Hematopoietic multipotent progenitor cell (in vitro differentiated cells): ENCODE results near the gene JRKL. TPM values are rescaled to one million over a fixed set of nuclear protein-coding genes. Genes with fewer than 3 reads are reported as not detected.
A peak's percentile ranks its signal among the peaks of the same experiment; 100 is the strongest.

Experiments used
- DNase-seq, 3 donors: peaks; one replicate each; pipeline ENCODE4 v3.0.0-alpha.2; 2011 to 2015; ENCODE audit warnings: low read depth in 2 of 3, low spot score in 2 of 3
- total RNA-seq: library from RNA; depleted of rRNA; stranded (reverse); fragments of >200 nt; gene quantifications from one replicate; pipeline ENCODE4 v1.2.3, GENCODE V29; 2012

Gene JRKL
- total RNA-seq: 2.7 TPM

DNA sequence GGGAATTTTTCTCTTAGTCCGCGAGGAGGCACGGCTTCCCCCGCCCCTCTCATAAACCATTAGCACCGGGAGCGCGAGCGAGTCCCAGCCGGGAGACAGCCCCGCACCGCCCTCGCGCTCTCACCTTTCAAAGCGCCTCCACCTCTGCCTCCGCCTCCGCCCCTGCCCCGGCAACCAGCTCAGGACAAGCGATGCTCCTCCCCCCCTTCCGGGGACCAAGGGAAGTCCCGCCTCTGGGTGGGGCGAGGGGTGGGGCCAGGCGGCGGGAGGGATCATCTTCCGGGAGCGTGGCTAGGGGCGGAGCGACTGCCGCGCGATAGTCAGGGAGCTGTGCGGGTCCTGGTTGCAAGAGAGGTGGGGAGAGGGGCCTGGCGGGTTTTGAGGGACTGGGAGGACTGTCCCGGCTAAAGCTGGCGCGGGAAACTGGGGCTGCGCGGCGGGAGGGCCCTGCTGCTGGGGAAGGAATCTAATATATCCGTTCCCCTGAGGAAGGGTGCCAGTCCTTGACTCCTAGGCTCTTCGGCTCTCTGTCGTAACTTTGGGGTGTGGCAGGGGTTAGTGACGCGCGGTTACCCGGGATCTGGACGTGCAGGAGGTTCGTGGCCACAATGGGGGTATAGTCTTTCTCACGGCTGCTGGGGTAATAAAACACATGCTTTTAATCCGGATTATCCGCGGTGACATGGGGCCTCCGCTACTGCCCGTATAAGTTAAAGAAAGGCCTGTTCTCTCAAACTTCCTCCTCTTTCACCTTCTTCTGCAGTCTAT lies at the start of gene JRKL, which contains the start of gene CCDC82:
Gene JRKL, plus strand, starts transcription at position 294 of the 768 bp plus-strand sequence. CDS start 637 bp downstream, outside the sequence.
Gene CCDC82, minus strand, starts transcription at position 193 of the 768 bp plus-strand sequence. CDS start 5,165 bp downstream, outside the sequence.
- peak; percentile 93 to 97 (median 94) for DNase-seq

DNA sequence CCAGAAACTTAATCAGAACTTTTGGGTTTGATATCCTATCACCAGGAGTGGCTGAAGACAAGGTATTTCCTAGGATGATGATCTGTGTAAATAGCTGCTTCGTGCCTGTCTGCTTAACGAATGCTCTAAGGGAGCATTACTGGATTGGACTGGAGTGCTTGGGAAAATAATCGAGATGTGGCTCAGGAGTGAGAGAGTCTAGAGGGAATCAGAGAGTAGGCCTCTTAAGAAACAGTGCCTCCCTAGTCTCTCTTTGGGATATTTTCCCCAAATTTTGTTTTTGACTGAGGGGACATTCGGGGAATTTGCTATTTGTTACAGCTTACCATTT lies 49.3 kb upstream of the JRKL start:
- DNase-seq: no peak

DNA sequence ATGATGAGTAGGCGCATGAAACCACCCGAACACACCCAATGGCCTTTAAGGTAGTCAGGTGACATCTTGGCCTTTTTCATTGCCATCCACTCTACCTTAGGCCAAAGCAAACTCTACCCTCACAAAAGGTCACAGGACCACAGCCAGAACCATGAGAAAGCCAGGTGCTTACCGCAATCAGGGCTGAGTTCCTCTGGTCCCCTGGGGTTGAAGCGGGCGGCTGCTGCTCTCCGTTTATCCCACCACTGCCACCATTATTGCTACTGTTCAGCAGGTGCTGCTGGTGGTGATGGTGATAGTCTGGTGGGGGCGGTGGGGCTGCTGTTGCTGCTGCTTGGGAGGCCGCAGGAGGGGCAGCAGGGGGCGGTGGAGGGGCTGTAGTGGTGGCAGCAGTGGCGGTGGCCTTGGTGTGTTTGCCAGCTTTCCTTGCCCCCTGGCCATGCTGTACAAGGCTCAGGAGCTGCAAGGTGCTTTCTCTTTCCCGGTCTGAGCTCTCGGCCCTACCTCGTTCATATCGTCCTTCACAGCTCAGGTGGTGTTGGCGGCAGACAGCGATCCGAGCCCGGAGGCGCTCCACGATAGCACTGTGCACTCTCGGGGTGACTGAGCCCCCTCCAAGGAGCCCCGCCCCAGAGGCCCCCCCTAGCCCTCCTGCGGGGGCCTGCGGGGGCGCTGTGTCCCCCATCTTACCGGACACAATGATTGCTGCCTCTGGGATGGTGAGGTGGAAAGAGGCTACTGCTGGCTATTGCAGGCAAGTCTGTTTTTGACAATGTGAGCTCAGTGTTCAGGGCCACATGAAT lies 48.4 kb upstream of the JRKL start:
- DNase-seq: peak; percentile 42 to 81 (median 71)

DNA sequence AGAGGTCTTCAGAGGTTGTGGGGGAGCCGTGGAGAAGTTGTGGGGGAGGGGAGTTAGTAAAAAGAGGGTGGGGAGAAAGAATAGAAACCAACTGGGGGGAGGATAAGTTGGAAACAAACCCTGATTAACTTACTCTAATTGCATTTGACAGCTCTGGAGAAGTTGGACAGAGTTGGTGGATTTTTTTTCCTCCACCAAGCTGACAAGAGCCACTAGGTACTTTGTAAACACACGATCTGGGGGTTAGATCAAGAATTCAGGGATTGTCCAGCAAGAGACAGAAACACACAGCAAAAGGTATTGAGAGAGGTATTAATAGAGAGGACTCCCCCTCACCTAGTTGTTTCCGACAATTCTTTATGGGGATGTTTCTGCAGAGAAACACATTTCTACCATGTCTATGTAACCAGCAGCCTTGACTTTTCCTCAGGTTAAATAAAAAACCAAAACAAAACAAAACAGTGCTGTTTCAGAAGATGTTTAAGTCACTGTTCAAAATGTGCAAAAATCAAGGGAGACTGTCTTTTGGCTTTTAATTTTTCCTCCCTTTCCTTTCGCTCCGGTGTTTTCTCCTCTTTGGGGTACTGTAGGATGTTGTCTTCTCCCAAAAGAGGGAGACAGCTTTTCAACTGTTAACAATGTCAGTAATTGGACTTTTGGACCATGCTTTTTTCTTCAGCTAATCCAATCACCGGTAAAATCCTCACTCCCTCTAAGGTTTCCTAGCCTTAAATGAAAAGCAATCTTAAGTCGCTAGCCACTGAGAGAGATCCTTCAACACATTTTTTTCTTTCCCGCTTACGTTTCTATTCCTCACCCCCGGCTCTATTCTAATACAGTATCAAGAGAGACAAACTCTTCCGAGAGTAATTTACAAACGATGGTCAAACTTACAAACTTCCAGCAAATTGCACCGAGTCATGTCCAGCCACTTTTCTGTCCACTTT lies 47.5 kb upstream of the JRKL start:
- DNase-seq: no peak

DNA sequence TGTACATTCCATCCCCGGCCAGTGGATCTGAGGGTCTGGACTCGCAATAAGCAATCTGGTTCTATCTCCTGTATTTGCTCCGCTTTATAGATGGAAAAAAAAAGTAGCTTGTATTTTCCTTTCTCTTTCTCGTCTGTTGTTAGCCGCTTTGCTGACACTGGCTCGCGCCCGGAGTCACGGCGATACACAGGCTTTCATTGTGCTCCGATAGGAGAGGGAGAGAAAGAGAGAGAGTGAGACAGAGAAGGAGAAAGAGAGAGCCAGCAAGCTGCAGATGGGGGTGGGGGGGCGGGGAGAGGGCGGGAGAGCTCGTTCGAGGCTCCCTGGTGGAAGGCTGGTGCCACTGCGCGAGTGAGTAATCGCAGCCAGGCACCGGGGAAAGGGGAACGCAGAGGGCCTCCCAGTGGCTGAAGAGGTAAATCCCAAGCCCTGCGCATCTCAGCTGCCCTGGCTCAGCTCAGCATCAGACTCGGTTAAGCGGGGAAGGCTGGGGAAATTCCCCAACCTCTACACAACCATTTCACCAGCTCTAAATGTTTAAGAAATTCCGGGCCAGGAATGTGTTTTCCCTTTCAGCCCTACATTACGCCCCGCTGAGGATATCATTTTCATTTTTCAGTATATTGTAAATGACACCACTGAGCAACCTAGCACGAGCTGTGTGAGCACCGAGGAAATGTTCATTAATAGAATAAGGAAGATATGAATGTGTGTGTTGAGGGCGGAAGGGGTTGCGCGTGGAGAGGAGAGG lies 46.7 kb upstream of the JRKL start, which contains the start of gene MAML2:
Gene MAML2, minus strand, starts transcription at position 235 of the 751 bp plus-strand sequence. CDS start 1,300 bp downstream, outside the sequence.
- DNase-seq: peak; percentile 76 to 94 (median 92)

DNA sequence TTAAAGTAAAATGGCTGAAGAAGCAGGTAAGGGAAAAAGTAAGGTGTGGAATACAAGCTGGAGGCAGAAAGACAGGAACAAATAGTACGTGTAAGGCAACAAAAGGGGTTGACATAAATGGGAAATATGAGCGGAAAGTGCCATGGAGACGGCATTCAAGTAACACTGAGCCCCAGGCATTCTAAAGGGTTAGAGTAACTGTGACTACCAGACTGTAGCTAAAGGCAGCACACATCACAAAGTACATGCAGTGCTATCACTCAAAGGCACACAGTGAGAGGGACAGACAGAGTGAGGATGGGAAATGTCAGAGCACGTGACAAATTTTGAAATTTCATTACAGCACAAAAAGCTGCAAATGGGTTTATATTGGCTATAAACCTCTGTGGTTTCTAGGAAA lies 33.0 kb upstream of the JRKL start:
- DNase-seq: no peak

DNA sequence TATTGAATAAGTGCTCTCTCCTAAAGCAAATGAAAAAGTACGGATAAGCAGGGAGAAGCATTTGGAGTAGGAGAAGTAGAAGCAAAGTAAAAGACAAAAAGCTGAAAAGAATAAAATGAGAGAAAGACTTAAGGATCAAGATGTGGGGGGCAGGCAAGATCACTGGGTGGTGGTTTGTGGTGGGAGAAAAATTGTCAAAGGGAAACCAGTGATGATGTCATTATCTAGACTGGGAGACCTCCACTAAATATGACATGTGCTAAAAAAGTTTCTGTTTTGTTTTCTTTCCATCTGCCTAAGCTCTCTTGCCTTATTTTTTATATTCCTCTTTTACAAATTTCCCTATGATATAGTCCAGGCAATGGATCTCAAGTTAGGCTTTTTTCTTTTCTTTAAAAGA lies 32.0 kb upstream of the JRKL start:
- no peak for DNase-seq

DNA sequence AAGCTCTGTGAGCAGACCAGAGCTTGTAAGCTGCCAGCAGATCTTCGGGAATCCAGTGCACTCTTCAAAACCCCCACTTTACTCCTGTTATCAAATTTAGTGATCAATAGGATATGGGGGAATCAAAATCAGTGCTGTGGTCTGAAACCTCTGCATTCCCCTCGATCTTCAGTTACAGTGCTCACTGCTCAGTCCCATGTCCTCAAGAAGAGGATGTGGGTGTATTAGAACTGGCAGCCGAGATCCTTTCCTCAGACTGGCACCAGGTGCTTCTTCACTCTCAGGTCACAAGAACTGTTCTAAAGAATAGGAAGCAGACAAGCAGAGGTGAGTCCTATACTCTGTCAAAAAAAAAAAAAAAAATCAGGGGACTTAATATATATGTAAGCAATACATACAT lies 31.5 kb upstream of the JRKL start:
- DNase-seq: no peak

DNA sequence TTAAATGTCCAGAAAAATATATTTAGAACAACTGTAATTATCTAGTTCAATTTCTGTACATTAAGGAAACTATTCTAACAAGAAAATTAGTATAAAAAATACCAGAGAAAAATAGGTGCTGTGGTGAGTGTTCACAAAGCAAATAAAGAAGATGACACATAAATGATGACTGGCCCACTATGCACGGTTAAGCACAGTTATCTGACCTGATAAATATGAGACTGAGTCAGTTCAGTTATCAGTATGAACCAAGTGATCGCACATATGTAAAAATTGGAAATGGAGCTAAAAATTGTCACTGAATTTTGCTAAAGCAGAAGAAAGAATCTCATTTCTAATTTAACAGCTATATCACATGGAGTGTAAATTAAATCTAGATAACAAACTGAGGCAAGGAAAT lies 28.0 kb upstream of the JRKL start:
- no peak for DNase-seq

DNA sequence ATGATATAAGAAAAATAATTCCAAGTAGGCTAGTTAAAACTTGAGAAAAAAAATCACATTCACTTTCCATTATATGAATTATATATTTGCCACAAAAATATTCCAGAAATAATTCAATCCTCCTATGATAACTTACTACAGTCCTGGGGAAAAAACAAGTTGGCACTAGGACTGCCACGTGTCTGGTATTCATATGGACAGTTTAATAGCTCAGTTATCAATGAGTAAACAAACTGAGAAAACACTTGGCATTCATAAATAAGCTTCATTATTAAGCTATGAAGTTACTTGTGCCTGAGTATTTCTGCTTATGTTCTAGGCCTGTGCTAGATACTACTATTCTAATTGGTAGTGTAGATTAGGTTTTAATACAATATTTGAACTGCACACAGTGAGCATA lies 24.3 kb upstream of the JRKL start:
- no peak for DNase-seq

DNA sequence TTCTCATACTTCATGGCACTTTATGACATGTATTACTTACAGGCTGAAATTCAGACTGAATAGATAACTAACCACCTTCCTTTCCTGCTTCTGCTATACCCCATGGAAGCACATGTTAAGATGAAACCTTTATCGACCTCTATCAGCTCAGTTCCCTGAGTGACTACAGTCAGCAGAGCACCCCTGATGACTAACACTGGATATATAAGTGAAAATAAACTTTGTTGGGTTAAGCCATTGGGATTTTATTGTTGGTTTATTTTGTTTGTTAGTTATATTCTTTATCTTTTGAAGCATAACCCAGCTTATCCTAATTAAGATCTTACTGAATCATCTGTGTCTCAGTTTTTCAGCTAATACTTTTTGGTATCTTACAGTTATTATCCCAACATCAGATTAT lies 23.8 kb upstream of the JRKL start:
- DNase-seq: no peak

DNA sequence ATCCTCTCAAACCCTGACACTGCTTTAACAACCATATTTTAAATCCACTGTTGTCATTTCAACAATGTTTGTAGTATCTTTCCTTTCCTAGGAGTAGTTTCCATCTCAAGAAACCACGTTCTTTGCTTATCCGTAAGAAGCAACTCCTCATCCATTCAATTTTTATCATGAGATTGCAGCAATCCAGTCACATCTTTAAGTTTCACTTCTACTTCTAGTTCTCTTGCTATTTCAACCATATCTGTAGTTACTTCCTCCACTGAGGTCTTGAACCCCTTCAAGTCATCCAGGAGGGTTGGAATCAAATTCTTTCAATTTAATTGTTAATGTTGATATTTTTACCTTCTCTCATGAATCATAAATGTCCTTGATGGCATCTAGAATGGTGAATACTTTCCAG lies 22.5 kb upstream of the JRKL start:
- no peak for DNase-seq

DNA sequence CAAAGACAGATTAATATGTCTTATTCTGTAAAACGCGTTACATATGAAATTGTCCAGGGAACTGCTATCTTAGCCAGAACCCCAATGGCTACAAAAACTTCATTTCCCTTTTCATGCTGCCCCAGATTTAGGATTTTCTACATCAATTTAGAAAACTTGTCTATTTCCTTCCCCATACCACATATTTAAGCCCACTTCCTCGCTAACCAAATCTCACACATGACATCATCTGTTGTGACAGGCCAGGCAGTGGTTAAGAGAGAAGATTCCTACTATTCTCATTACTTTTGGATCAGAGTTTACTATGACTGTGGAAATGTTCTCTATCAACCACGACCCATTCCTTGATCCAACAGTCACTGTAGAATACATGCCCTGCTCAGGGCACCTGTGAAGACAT lies 16.0 kb upstream of the JRKL start:
- no peak for DNase-seq

DNA sequence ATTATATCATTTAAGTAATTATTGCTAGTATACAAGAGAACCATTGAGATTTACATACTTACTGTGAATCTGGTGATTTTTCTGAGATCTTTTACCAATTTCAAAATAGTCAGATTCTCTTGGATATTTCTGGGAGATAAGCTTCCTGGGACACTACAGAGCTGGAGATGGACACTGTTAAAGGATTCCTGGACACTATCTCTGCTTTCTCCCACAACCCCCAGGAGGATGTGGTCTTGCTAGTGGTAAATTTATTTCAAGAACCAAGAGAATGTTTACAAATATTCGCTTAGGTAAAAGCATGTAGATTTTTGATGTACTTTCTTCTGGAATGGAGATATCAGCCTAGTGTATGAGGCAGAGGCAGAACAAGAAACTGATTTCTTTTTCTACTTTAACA lies 13.0 kb upstream of the JRKL start:
- DNase-seq: no peak

DNA sequence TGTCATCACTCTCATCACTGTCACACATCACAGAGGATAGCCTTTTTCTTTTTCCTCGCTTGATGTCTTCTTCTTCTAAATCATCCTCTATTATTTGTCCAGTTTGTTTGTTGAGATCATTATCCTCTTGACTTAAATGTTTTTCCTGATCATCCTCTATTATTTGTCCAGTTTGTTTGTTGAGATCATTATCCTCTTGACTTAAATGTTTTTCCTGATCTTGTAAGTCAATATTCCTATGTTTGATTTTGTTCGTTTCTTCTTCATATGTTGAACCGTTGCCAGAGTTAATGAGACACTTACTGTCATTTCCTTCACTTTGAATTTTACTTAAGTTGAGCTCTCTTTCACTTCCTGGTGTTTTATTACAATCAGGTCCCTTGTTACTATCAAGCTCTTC lies 5.7 kb upstream of the JRKL start:
- no peak for DNase-seq

DNA sequence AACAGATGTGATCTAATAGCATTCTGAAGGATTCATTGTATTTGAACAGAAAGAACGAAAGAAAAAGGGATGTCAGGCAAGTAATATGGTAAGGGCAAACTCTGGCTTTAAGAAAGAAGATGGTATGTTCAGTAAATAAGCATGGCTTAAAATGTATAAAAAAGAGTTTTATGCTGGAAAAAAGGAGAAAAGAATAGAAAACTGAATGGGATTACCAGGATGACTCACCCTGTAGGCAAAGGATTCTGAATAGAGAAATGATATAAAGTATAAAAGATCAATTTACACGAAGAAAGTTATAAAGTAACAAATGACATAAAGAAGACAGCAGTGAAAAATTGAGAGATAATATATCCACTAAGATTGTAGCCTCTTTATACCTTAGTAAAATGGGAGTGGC lies 4.6 kb upstream of the JRKL start:
- DNase-seq: no peak

DNA sequence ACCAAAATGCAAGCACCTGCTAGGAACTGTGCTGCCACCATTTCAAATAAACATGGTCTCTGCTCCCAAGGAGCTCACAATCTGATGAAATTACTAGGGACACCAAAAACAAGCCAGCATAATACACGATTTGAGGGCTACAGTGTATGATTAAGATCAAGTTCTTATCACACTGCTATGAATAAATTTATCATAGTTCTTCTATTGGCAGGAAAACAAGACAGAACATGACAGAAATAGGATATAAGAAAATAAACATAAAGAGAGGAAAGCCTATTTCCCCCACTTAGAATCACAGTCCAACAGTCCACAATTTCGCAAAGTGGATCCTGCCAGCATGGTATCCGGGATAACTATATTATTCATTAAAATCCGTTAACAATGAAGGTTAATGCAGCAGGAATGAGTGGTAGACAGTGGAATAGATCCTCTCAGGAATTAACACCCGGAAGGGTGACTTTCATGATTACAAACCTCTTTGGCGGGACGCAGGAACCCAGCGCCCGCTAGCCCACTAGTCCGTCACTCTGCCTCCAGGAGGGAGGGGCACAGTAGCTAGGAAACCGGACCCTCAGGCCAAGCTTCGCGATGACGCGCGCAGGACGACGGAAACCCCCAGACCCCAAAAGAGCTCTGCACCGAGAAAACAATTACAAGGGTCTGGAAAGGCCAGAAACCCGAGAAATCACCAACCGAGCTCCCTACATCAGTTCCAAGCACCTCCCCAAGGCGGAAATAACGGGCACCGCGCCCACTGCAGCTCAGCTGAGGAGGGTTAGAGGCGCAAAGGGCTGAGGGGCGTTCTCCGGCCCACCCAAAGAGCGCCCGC lies 708 bp upstream of the JRKL start:
- DNase-seq: peak in 2 of 3 donors; percentile 68 to 80

DNA sequence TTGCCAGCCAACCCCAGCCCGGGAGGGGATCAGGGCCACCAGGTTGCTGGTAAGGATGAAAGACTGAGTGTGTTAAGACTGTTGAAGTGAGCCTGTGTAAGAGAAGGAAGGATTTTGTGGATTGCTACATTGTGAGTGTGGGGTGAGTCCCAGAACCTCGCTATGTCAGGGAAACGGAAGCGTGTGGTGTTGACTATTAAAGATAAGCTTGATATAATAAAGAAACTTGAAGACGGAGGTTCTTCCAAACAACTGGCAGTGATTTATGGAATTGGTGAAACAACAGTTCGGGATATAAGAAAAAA lies 627 bp downstream of the JRKL start:
- DNase-seq: peak in 2 of 3 donors; percentile 35 to 64

DNA sequence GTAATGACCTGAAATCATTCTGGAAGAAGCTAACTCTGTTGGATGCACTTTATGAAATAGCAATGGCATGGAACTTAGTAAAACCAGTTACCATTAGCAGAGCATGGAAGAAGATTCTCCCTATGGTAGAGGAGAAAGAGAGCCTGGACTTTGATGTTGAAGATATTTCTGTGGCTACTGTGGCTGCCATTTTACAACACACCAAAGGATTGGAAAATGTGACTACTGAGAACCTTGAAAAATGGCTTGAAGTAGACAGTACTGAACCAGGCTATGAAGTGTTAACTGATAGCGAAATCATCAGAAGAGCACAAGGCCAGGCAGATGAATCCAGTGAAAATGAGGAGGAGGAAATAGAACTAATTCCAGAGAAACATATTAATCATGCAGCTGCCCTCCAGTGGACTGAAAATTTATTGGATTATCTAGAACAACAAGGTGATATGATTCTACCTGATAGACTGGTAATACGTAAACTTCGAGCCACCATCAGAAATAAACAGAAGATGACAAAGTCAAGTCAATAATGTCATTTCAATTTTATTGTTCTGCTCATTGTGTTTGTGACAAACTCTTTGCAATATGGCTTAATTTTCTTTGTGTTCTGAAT lies 2.0 kb downstream of the JRKL start:
- DNase-seq: no peak
